ENCODE data around the gene COQ10A. TPM values are rescaled to one million over a fixed set of nuclear protein-coding genes. Genes with fewer than 3 reads are reported as not detected.
A peak's percentile ranks its signal among the peaks of the same experiment; 100 is the strongest.

COQ10A gene
- total RNA-seq, 1 donor: 12.5 TPM

- DNase-seq (ENCODE audit: low read depth): peak; percentile 98
- TF ChIP-seq CTCF (IDR thresholded peaks at IDR 0.05; ENCODE audit: insufficient read depth, low read depth, low read length): no peak
These were observed 33.3 kb downstream of the COQ10A start, which contains the start of gene CS for GRCh38 chr12:56299853-56300643. Gene CS (minus strand): TSS chr12:56300330. CDS start chr12:56300201, 129 bp downstream.

GRCh38 chr12:56300644-56301464 lies 34.1 kb downstream of the COQ10A start:
- no peak for DNase-seq (ENCODE audit: low read depth)
- TF ChIP-seq CTCF (IDR thresholded peaks at IDR 0.05; ENCODE audit: insufficient read depth, low read depth, low read length): no peak
- peak overlapping the region; percentile 87 for H3K4me3 ChIP-seq (ENCODE audit: low read depth, low read length)

More at GRCh38 chr12:56299853-56300643, 33.3 kb downstream of the COQ10A start, which contains the start of gene CS:
- H3K4me3 ChIP-seq (ENCODE audit: low read depth, low read length): peak within 1 kb of the TSS; percentile 87

GRCh38 chr12:56304276-56304675 lies 37.5 kb downstream of the COQ10A start:
- H3K4me3 ChIP-seq (ENCODE audit: low read depth, low read length): no peak overlapping the region
- no peak for TF ChIP-seq CTCF (IDR thresholded peaks at IDR 0.05; ENCODE audit: insufficient read depth, low read depth, low read length)
- DNase-seq (ENCODE audit: low read depth): no peak

GRCh38 chr12:56304872-56305590 lies 38.3 kb downstream of the COQ10A start:
- DNase-seq (ENCODE audit: low read depth): no peak
- H3K4me3 ChIP-seq (ENCODE audit: low read depth, low read length): no peak overlapping the region
- TF ChIP-seq CTCF (IDR thresholded peaks at IDR 0.05; ENCODE audit: insufficient read depth, low read depth, low read length): no peak

GRCh38 chr12:56307221-56307965 lies 40.7 kb downstream of the COQ10A start:
- no peak for TF ChIP-seq CTCF (IDR thresholded peaks at IDR 0.05; ENCODE audit: insufficient read depth, low read depth, low read length)
- no peak for DNase-seq (ENCODE audit: low read depth)
- H3K4me3 ChIP-seq (ENCODE audit: low read depth, low read length): no peak overlapping the region

- TF ChIP-seq CTCF (IDR thresholded peaks at IDR 0.05; ENCODE audit: insufficient read depth, low read depth, low read length): no peak
- H3K4me3 ChIP-seq (ENCODE audit: low read depth, low read length): no peak overlapping the region
- DNase-seq (ENCODE audit: low read depth): no peak
These were observed 42.0 kb downstream of the COQ10A start for GRCh38 chr12:56308714-56309113.

All from fibroblast of villous mesenchyme (primary cell).